Panc1 (cell line): ENCODE data around the gene AP4B1. TPM values are rescaled to one million over a fixed set of nuclear protein-coding genes. Genes with fewer than 3 reads are reported as not detected.

Experiments
- ATAC-seq: fragments of 200-7000 bp; cut with Tn5 transposase; 2 replicates; pipeline ENCODE4 v1.9.1; 2020; ENCODE audit warnings: mild to moderate bottlenecking, moderate library complexity
- BruUV-seq: library from RNA; stranded (reverse); fragments of 400-500 nt; replicated peaks from 2 replicates; lab custom pipeline; 2021; lab: Mats Ljungman, UMichigan
- CTCF ChIA-PET: fragments of 300-600 bp; sonication (Branson Sonifier 250); formaldehyde crosslinking; loops from one replicate; lab custom pipeline; 2022; ENCODE audit warnings: antibody characterized with exemption; lab: Charles Lee
- POLR2A ChIA-PET: fragments of 300-600 bp; sonication (Branson Sonifier 250); formaldehyde crosslinking; loops from one replicate; lab custom pipeline; 2022; ENCODE audit warnings: antibody characterized with exemption; lab: Charles Lee
- DNase-seq: peaks from one replicate; pipeline ENCODE4 v3.0.0-alpha.2; 2010; ENCODE audit warnings: low read depth, low spot score
- H3K27ac ChIP-seq: 2 replicates; pipeline ENCODE4 v1.5.1; 2011; ENCODE audit warnings: mild to moderate bottlenecking, low read length, inconsistent platforms
- H3K27me3 ChIP-seq: fragments of 200-500 bp; sonication (Bioruptor generic); 2 replicates; pipeline ENCODE4 v1.6.0; 2014; ENCODE audit warnings: low read length, inconsistent platforms; ENCODE audit not compliant: control insufficient read depth, insufficient read depth
- H3K36me3 ChIP-seq: fragments of 200-500 bp; sonication (Bioruptor generic); 2 replicates; pipeline ENCODE4 v1.5.1; 2014; ENCODE audit warnings: inconsistent platforms, mild to moderate bottlenecking, low read length, moderate library complexity; ENCODE audit not compliant: control insufficient read depth, insufficient read depth
- H3K4me1 ChIP-seq: 2 replicates; pipeline ENCODE4 v1.5.1; 2011; ENCODE audit warnings: inconsistent platforms, mild to moderate bottlenecking, low read length, moderate library complexity; ENCODE audit not compliant: control insufficient read depth, insufficient read depth
- H3K4me3 ChIP-seq, 2 experiments: 2 replicates each; pipeline ENCODE4 v1.5.1; 2011 to 2012; ENCODE audit warnings: low read depth in 2 of 2, low read length in 2 of 2, mild to moderate bottlenecking in 2 of 2, inconsistent platforms in 1 of 2, moderate library complexity in 1 of 2
- H3K9me3 ChIP-seq: fragments of 200-500 bp; sonication (Bioruptor generic); 2 replicates; pipeline ENCODE4 v1.5.1; 2014; ENCODE audit warnings: low read depth, mild to moderate bottlenecking, inconsistent platforms, low read length, moderate library complexity; ENCODE audit not compliant: control insufficient read depth, insufficient read depth
- CTCF ChIP-seq: fragments of 450-650 bp; IDR thresholded peaks from 2 replicates; pipeline ENCODE4 v1.5.1; 2017; ENCODE audit warnings: mild to moderate bottlenecking
- POLR2AphosphoS5 ChIP-seq: IDR thresholded peaks from 2 replicates; pipeline ENCODE4 v1.6.1; 2012; ENCODE audit warnings: mild to moderate bottlenecking, low read depth, low read length, moderate library complexity
- REST ChIP-seq, 2 experiments: IDR thresholded peaks; 2 replicates each; pipeline ENCODE4 v1.6.1; 2011 to 2012; ENCODE audit warnings: low read depth in 2 of 2, control low read depth in 1 of 2, low read length in 1 of 2, mild to moderate bottlenecking in 1 of 2, moderate library complexity in 1 of 2; ENCODE audit not compliant: insufficient read depth in 1 of 2
- SIN3A ChIP-seq: IDR thresholded peaks from 2 replicates; pipeline ENCODE4 v1.6.1; 2012; ENCODE audit warnings: low read depth, mild to moderate bottlenecking, low read length, moderate library complexity, borderline replicate concordance; ENCODE audit not compliant: insufficient read depth
- TCF7L2 ChIP-seq: IDR thresholded peaks from 2 replicates; pipeline ENCODE4 v1.6.1; 2011; ENCODE audit warnings: mild to moderate bottlenecking, low read depth, low read length, inconsistent platforms
- in situ Hi-C: cut with HindIII; loops from 2 replicates; pipeline ENCODE4 v1.10.0; 2016; ENCODE audit warnings: low sequenced_read_pairs, low pct_unique_long_range_greater_than_20kb
- intact Hi-C: fragments of 100-400 bp; cut with micrococcal nuclease; formaldehyde crosslinking; loops from one replicate; pipeline ENCODE4 v1.10.0; 2022; ENCODE audit not compliant: unreplicated experiment
- total RNA-seq: library from RNA; stranded (reverse); gene quantifications from one replicate; pipeline ENCODE4 v1.2.1, GENCODE V29; 2021; ENCODE audit not compliant: unreplicated experiment

Gene AP4B1
- total RNA-seq, 1 experiment from 2014 or later, result 14.2 TPM

- in situ Hi-C loops, result no loop called here
- H3K4me1 ChIP-seq, result no peaks in the 10 kb centered on the region
- TF ChIP-seq TCF7L2, result no peak
- no peak for TF ChIP-seq SIN3A
- no peak for TF ChIP-seq REST (IDR thresholded peaks at IDR 0.05; ENCODE audit: insufficient read depth in 1 of 2, low read depth in 2 of 2, low read length in 1 of 2)
- no peak for TF ChIP-seq CTCF
- no peak for TF ChIP-seq POLR2AphosphoS5
- no peaks in the 10 kb centered on the region; the same call in 1 of the 2 replicates for H3K36me3 ChIP-seq
- BruUV-seq, result no TSS peak
- DNase-seq (no peak), ATAC-seq (no peak)
- intact Hi-C loops, result no loop called here
- POLR2A ChIA-PET, result no interaction called here
- H3K4me3 ChIP-seq, result no peak overlapping the region
- H3K27me3 ChIP-seq, result no peaks in the 10 kb centered on the region
- H3K27ac ChIP-seq, result no peak overlapping the region
- CTCF ChIA-PET, result no interaction called here
- H3K9me3 ChIP-seq, result no peaks in the 10 kb centered on the region
Observed at GRCh38 chr1:113947388-113948107, 42.9 kb upstream of the AP4B1 start.

- in situ Hi-C loops, result no loop called here
- Histone ChIP-seq H3K27ac (no peak overlapping the region), H3K36me3 (no peaks in the 10 kb centered on the region; the same call in 1 of the 2 replicates), H3K4me3 (no peak overlapping the region), H3K9me3 (no peaks in the 10 kb centered on the region), H3K27me3 (no peaks in the 10 kb centered on the region), H3K4me1 (no peaks in the 10 kb centered on the region)
- ATAC-seq (no peak), DNase-seq (no peak)
- ChIA-PET POLR2A (interaction anchor here (0.6 to 0.8 kb wide), 2 partner anchors 17 to 43 kb away, joined by 3 to 5 read pairs; partner anchors contain the start of gene AP4B1), CTCF (no interaction called here)
- intact Hi-C loops, result no loop called here
- BruUV-seq, result no TSS peak
- TF ChIP-seq REST (IDR thresholded peaks at IDR 0.05; ENCODE audit: insufficient read depth in 1 of 2, low read depth in 2 of 2, low read length in 1 of 2), result no peak
- no peak for TF ChIP-seq SIN3A
- TF ChIP-seq TCF7L2, result no peak
- TF ChIP-seq POLR2AphosphoS5, result no peak
- TF ChIP-seq CTCF, result no peak
Observed at GRCh38 chr1:113946678-113947387, 42.2 kb upstream of the AP4B1 start.
